Measurements from ENCODE around the gene EIF3I. TPM values are rescaled to one million over a fixed set of nuclear protein-coding genes. Genes with fewer than 3 reads are reported as not detected.

EIF3I gene
- polyA plus RNA-seq, 2 of the 4 experiments (the other 2 are of a cell fraction): 300 to 318 TPM

DNA sequence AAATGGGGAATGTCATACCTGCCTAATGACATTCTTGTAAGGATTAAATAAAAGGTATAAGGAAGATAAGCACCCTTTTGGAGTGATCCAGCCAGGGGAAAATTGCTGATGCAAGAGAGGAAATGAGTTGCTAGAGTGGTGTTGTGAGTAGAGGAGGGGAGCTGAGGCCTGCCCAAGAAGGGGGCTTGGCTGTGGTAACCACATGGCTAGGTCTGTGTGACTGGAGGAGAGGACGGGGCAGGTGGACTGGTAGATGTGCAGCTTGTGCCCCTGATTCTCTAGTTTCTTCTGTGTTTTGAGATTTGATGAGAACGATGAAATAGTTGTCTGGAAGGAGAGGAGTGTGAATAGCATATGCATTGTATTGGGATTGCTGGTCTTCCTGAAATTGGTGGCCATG is 36.1 kb upstream of the EIF3I start (continued):
- TF ChIP-seq NR3C1 (IDR thresholded peaks at IDR 0.05): no peak

DNA sequence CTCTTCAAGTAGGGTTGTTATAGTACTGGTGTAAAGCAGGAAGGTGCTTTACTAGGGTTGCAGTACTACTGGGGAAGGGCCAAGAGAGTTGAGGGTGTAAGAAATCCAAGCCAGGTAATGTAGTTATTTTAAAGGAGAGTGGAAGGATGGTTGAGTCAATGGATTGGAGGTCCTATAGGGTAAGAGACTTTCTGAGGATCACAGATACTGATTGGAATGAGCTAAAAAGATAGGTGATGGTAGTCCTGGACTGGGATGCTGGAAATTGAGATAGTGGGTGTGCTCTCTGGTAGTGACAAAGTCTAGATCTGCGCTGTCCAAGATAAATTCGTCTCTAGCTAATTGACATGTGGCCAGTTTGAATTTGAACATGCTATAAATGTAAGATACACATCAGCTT is 35.7 kb upstream of the EIF3I start:
- FAIRE-seq (no peak), DNase-seq (ENCODE audit: low read depth in 1 of 2, low spot score in 1 of 2) (no peak), ATAC-seq (no peak)
- Histone ChIP-seq H3K27ac (no peak overlapping the region), H3K4me2 (no peak overlapping the region), H3K4me3 (no peak overlapping the region), H3K4me1 (peaks cover 15% of the 10 kb centered on the region), H3K9me3 (no peaks in the 10 kb centered on the region)
- CTCF ChIA-PET: interaction anchor here (0.6 kb wide), 1 partner anchor 157 kb away, joined by 4 read pairs; no protein-coding TSS in a partner anchor
- whole genome bisulfite sequencing (ENCODE audit: missing lambda C conversion rate): 93% methylated on average over 2 of the region's 2 CpGs
- POLR2A ChIA-PET: no interaction called here
- TF ChIP-seq CEBPB (IDR thresholded peaks at IDR 0.05) (no peak), MYC (IDR thresholded peaks at IDR 0.05; ENCODE audit: borderline replicate concordance, low read length) (no peak), NFE2L2 (conservative IDR thresholded peaks at IDR 0.05; ENCODE audit: low read length) (no peak), MAZ (IDR thresholded peaks at IDR 0.05; ENCODE audit: borderline replicate concordance, low read depth, low read length) (no peak), TP53 (CRISPR knock-in tag; IDR thresholded peaks at IDR 0.05) (no peak), HOXB13 (CRISPR knock-in tag; IDR thresholded peaks at IDR 0.05; ENCODE audit: low read depth) (no peak), KDM1A (IDR thresholded peaks at IDR 0.05; ENCODE audit: low read depth) (no peak), NPAS2 (CRISPR knock-in tag; IDR thresholded peaks at IDR 0.05; ENCODE audit: borderline replicate concordance) (no peak), GATA3 (IDR thresholded peaks at IDR 0.05; ENCODE audit: borderline replicate concordance) (no peak), RCOR1 (IDR thresholded peaks at IDR 0.05; ENCODE audit: low read depth, low read length) (no peak), PHF8 (IDR thresholded peaks at IDR 0.05; ENCODE audit: borderline replicate concordance, low read depth) (no peak), SMC3 (IDR thresholded peaks at IDR 0.05) (no peak), CBX8 (IDR thresholded peaks at IDR 0.05) (no peak), CHD4 (IDR thresholded peaks at IDR 0.05; ENCODE audit: borderline replicate concordance) (no peak)
- TF ChIP-seq, protein P1, sequence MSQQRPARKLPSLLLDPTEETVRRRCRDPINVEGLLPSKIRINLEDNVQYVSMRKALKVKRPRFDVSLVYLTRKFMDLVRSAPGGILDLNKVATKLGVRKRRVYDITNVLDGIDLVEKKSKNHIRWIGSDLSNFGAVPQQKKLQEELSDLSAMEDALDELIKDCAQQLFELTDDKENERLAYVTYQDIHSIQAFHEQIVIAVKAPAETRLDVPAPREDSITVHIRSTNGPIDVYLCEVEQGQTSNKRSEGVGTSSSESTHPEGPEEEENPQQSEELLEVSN (IDR thresholded peaks at IDR 0.05; ENCODE audit: borderline replicate concordance, low read depth): no peak
- TF ChIP-seq, protein P2, sequence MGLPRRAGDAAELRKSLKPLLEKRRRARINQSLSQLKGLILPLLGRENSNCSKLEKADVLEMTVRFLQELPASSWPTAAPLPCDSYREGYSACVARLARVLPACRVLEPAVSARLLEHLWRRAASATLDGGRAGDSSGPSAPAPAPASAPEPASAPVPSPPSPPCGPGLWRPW (IDR thresholded peaks at IDR 0.05): no peak
- TF ChIP-seq, protein P3, sequence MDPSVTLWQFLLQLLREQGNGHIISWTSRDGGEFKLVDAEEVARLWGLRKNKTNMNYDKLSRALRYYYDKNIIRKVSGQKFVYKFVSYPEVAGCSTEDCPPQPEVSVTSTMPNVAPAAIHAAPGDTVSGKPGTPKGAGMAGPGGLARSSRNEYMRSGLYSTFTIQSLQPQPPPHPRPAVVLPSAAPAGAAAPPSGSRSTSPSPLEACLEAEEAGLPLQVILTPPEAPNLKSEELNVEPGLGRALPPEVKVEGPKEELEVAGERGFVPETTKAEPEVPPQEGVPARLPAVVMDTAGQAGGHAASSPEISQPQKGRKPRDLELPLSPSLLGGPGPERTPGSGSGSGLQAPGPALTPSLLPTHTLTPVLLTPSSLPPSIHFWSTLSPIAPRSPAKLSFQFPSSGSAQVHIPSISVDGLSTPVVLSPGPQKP (IDR thresholded peaks at IDR 0.05; ENCODE audit: low read depth, low read length): no peak
- TF ChIP-seq, protein P4, sequence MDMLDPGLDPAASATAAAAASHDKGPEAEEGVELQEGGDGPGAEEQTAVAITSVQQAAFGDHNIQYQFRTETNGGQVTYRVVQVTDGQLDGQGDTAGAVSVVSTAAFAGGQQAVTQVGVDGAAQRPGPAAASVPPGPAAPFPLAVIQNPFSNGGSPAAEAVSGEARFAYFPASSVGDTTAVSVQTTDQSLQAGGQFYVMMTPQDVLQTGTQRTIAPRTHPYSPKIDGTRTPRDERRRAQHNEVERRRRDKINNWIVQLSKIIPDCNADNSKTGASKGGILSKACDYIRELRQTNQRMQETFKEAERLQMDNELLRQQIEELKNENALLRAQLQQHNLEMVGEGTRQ (IDR thresholded peaks at IDR 0.05): no peak

DNA sequence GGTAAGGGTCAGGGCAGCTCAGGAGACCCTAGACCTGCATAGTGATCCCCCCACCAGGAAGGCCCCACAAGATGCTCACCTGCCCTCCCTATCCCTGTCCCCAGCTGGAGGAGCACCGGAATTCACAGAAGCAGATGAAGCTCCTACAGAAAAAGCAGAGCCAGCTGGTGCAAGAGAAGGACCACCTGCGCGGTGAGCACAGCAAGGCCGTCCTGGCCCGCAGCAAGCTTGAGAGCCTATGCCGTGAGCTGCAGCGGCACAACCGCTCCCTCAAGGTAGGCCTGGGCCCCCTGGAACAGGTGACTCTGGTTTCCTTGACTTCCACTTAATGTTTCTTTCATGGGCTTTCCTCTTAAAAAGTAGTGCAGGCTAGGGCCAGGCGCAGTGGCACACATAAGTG is 34.4 kb upstream of the EIF3I start:
- Histone ChIP-seq H3K9me3 (no peaks in the 10 kb centered on the region), H3K4me3 (no peak overlapping the region), H3K4me2 (no peak overlapping the region), H3K4me1 (0 out of 3 replicates have a peak, but pooled peaks cover 7% of the 10 kb centered on the region), H3K27ac (no peak overlapping the region)
- ATAC-seq (no peak), DNase-seq (ENCODE audit: low read depth in 1 of 2, low spot score in 1 of 2) (no peak), FAIRE-seq (no peak)
- ChIA-PET CTCF (interaction anchor here (2.6 kb wide), 1 partner anchor 13 kb away, joined by 7 read pairs; the partner anchor contains the start of gene CCDC28B), POLR2A (no interaction called here)
- TF ChIP-seq HOXB13 (CRISPR knock-in tag; IDR thresholded peaks at IDR 0.05; ENCODE audit: low read depth) (no peak), CHD2 (IDR thresholded peaks at IDR 0.05; ENCODE audit: low read length, partially characterized antibody) (no peak), TP53 (CRISPR knock-in tag; IDR thresholded peaks at IDR 0.05) (no peak), BHLHE40 (IDR thresholded peaks at IDR 0.05; ENCODE audit: low read depth, low read length) (no peak)
- WGBS (ENCODE audit: missing lambda C conversion rate): 99% methylated on average over 9 of the region's 9 CpGs

All from A549 (cell line).